HK-2 (cell line): ENCODE results near the gene CRADD.
A peak's percentile ranks its signal among the peaks of the same experiment; 100 is the strongest.
"Not testable (repeated sequence)": the region's sequence is repeated elsewhere in the genome, so short reads cannot be mapped to it uniquely, and the experiment has no call there.

ENCODE experiments used
- DNase-seq: peaks from one replicate; pipeline ENCODE4 v3.0.0-alpha.2; 2018; ENCODE audit not compliant: unreplicated experiment

The CRADD gene

DNA sequence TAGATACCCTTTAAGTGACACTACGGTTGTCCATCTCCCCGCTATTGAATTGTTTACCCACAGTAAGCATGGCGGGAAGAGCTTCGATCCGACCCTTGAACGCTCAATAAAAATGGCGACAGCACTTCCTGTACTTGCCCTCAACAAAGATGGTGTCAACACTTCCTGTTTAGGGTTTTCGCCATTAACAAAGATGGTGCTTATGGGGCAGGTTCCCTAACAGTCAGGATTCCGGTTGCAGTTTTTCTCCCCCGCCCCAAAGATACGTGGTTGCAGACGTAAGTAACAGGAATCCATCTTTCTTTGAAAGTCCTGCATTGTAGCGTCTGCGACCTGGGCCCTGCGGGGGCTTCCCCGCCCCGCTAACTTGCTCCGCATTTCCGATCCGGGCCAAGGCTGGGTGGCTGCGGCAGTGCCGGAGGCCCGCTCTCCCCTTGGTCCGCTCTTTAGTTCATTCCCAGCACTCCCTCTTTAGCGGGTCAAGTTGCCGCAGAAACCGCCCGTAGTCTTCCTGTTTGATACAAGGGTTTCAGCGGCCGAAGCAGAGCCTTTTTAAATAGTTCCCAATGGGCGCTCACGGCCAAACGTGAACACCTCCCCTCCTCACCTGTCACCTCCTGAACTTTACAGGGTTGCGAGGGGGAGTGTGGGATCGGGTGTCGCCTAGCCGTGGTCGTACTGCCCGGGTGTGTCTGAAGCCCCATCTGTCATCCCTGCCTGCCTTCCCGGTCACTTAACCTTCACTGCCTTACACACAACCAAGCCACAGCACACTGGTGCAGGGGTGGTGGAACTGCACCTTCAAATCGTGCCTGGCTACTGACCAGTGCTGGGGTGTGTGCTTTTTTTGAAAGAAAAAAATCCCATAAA lies at the start of gene CRADD:
Gene CRADD, plus strand, starts transcription at position 181 of the 870 bp plus-strand sequence.
- DNase-seq = peak; percentile 78

DNA sequence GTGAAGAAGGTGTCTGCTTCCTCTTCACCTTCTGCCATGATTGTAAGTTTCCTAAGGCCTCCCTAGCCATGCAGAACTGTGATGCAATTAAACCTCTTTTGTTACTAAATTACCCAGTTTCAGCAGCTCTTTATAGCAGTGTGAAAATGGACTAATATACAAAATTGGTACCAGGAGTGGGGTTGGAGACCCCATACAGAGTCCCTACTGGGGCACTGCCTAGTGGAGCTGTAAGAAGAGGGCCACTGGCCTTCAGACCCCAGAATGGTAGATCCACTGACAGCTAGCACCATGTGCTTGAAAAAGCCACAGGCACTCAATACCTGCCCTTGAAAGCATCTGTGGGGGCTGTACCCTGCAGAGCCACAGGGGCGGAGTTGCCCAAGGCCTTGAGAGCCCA lies 44.8 kb upstream of the CRADD start:
- DNase-seq = no peak

DNA sequence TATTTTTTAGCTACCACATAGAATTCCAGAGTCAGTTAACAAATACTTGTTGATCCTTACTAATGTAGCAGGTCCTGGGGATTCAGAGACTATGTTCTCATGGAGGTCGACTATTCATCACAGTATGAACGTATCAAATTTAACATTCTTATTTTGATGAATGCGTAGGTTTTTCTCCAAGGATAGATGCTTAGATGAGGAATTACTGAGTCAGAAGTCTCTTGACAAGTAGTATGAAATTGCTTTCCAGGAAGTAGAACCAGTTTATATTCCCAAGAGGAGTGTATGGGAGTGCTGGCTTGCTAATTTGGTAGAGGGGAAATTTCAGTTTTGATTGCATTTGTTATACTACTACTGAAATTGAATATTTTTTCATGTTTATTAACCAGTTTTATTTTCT lies 42.8 kb upstream of the CRADD start:
- DNase-seq = no peak

DNA sequence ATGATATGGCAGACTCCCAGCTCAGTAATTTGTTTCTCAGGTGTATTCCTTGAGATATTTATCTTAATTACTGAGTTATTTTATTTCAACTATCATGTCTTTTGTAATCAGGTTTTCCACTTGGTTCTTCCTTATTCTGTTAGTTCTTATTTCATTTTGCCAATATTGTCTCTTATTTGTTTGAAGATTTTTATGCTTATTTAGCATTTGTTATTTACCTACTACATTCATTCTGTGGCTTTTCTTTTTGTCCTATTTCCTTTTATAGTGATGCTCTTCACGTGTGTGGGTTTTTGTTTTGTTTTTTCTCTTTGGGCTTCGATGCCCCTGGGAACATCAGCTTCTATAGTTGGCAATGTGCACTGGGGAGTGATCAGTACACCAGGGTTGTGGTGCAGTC lies 40.5 kb upstream of the CRADD start:
- DNase-seq = no peak

DNA sequence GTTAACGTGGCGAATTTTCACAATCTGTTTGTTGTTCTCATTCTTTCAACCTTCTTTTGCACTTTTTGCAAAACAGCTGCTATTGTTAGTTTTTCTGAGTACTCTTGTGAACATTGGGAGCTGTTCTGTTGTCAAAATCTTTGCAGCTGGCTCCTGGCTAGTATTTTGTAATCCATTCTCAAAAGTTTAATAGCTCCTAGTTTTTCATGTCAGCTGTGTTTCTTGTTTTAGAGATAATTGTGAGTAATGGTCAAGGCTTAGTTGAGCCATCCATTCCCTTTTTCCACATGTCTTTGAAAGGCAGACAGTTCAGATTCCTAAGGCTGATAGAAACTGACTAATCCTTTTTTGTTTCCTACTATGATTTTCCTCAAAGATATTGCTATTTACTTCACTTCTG lies 39.1 kb upstream of the CRADD start:
- DNase-seq = no peak

DNA sequence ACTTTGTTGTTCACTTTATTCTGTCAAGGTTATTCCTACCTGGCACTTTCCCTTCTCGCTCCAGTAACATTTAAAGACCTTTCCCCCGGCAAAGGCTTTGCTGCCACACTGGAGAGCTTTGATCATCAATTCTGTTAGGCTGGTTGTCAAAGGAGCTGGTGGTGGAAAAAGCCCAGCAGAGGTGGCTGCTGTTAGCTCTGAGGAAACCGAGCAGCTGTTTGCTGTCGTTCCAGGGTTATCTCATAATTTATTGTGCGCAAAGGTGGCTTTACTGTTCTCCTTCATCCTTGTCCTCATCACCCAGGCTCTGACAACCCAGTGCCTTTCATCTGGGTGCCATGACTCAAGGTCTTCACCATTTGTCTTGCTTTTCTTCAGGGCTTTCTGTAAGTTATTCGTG lies 38.2 kb upstream of the CRADD start:
- DNase-seq = no peak

DNA sequence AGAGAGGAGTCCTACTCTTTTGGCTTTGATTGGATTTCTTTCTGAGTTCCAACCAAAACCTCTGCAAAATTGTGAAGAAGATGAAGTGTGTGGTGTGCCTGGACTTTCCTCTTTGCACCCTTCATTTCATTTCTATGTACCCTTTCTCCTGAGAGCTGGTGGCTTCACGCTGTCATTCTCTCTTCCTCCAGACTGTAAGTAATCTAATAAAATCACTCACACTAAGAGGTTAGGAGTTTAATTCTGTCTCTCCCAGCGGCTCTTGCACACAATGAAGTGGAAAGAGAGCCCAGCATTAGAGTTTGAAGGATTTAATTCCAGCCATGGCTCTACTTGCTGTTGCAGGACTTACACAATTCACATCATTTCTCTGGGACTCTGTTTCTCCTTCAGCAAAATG lies 37.8 kb upstream of the CRADD start:
- DNase-seq = no peak

DNA sequence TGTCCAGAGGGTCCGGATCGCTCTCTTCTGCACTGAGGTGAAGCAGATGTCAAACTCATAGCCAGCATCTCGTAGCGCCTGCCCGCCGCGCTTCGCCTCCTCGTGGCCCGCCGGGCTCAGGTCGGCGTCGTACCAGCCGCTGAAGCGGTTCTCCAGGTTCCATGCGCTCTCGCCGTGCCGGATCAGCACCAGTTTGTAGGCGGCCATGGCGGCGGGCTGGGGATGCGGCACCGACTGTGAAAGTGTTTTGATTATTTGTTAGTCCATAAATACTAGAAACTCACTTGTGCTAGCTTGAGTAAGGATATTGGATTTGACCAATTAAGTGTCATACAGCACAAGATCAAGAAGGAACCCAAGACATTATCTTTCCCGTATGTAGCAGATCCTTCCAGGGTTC lies 35.8 kb upstream of the CRADD start:
- not testable (repeated sequence) for DNase-seq

DNA sequence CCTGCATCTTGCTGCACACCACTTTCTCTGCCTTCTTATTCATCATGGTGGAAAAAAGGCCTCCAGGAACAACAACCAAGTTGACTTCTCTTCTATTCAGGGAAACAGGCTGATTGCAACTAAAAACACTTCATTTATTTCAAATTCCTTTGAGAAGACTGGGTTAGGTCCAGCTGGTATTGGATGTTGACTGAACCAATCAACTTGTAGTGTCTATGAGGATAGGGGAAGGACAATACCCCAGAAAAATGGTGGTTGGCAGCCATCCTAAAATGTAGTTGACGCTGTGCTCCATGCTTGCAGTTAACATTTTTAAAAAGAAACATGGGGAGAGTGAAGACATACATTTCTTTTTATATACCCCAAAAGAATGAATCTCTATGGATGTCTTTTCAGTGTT lies 34.4 kb upstream of the CRADD start:
- no peak for DNase-seq

DNA sequence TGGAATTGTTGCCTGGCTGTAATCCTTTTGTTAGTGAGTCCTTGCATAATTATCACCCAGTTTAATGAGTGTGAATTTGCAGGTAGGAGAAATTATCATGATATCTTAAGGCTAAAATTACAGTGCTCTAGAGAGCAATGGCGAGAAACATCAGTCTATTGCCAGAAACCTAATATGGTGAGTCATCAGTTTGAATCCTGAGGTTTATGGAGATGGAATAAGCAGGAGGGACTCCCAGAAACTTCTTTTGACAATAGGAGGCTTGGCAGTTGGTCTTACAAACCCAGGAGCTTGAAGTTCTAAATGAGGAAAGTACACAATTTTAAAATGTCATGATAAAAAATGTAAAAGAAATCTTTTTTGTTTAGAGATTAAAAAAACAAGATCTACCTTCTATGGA lies 31.5 kb upstream of the CRADD start:
- no peak for DNase-seq

DNA sequence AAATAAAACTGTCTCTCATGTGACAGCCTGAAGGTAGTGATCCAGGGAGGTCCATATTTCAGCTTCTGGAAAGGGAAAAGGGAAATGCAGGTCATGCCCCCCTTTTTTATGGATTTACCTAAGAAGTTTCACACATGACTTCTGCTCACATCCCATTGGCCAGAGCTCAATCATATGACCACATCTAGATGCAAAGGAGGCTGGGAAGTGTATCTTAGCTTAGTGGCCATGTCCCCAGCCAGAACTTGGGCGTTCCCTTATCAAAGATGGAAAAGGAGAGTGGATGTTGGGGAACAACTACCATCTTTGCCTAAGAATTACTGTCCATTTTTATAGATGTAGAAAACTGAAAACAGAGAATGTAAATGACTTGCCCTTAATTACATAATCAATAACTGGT lies 26.5 kb upstream of the CRADD start:
- no peak for DNase-seq

DNA sequence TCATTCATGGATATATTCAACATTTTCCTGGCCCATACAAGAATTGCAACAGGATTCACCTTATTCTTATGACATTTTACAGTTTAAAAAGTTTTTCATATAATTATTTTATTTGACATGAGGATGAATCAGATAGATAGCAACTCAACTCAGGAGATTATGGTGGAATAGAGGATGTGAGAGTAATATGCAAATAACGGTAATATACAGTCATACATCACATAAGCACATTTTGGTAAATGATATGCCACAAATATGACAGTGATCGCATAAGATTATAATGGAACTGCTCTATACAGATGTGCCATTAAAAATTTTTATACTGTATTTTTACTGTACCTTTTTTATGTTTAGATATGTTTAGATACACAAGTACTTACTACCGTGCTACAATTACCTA lies 24.1 kb upstream of the CRADD start:
- no peak for DNase-seq

DNA sequence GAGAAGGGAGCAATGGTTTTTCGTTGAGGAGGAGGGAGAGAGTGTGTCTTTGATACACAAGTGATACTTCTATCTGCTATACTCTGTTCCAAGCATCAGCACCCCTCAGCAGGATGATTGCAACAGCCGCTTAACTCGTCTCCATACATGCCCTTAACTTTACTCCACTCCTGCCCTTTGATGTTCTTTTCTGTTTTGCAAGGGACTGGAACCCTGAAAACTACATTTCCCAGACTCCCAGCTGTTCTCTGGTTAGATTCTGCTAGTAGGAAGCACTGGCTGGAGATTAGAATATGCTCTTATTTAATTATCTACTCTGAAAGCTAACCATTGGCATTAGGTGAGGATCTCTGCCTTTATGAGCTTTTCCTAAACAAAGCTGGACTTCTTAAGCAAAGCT lies 23.5 kb upstream of the CRADD start:
- DNase-seq = no peak

DNA sequence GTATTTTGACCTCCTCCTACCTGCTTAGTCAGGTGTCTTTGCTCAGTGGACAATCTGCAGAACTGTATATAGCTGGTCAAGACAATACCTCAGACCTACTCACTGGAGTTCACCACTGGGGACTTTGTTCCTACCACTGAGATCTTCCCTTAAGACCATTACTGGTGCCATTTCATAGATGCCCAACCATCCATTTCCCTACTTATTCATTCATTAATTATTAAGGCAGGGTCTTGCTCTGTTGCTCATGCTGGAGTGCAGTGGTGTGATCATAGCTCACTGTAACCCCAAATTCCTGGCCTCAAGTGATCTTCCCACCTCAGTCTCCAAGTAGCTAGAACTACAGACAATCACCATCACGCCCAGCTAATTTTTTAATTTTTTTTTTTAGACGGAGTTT lies 22.8 kb upstream of the CRADD start:
- no peak for DNase-seq

DNA sequence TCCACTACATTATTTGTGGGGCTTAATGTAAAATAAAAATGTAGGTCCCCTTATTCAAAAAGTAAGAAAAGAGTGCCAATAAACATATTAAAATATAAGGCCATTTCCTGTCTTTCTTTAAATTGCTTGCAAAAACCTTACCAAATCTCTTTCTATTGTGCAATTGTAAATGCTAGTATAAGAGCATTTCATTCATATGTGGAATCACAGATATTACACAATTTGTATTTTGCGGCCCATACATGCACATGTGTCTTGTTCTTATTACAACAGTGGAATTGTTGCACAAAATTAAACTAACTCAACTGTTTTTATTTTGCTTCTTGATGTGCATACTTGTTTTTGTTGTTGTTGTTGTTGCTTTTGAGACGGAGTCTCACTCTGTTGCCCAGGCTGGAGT lies 20.1 kb upstream of the CRADD start:
- DNase-seq = no peak

DNA sequence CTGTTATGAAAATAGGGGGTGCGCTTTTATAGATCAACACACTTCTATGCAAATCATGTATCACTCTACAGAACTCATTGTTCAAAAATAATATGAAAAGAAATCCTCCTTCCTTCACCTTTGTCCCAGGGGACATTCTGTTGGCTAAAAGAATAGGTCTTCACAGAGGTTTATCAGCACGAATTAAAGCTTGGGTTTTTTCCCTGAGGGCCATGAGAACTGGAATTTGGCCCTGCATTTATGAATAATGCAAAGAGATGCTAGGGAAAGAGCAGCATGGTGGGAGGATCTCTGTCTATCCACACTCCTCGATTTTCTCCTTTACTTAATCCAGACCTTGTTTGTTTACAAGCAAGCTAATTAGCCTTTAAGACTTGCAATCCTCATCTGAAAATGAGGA lies 16.2 kb upstream of the CRADD start:
- no peak for DNase-seq

DNA sequence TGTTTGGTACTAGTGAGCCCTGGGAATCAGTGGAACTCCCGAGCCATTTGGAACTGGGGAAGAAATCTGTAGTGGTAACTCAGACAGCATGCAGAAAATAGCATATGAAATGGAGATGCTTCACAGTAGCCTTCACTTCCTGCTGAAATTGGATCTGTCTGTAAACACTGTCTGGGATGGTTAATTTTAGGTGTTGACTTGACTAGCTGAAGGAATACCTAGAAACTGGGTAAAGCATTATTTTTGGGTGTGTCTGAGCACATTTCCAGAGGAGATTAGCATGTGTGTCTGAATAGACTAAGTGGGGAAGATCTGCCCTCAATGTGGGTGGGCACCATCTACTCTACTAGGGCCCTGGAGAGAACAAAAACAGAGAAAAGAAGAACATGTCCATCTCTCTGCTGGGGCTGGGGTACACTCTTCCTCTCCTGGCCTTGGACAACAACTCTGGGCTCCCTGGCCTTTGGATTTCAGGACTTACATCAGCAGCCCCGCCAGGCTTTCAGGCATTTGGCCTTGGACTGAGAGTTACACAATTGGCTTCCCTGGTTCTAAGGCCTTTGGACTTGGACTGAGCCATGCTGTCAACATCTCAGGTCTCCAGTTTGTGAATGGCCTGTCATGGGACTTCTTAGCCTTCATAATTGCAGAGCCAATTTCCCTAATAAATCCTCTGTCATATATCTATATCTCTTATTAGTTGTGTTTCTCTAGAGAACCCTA lies 14.0 kb upstream of the CRADD start:
- no peak for DNase-seq

DNA sequence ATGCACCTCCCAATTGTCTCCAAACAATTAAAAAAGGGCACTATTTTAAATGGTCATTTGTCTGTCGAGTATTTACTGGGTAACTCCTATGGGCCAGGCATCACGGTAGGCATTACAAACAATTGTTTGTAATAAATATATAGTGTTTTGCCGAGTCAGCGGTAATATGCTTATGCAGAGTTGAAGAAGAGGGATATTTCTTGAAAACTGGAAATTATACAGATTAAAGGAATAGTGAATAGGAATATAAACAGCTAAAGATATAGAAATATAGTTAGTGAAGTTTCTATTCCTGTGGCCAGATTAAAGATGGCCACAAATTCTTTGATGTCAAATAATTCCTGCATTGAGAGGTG lies 13.5 kb upstream of the CRADD start:
- DNase-seq = no peak

DNA sequence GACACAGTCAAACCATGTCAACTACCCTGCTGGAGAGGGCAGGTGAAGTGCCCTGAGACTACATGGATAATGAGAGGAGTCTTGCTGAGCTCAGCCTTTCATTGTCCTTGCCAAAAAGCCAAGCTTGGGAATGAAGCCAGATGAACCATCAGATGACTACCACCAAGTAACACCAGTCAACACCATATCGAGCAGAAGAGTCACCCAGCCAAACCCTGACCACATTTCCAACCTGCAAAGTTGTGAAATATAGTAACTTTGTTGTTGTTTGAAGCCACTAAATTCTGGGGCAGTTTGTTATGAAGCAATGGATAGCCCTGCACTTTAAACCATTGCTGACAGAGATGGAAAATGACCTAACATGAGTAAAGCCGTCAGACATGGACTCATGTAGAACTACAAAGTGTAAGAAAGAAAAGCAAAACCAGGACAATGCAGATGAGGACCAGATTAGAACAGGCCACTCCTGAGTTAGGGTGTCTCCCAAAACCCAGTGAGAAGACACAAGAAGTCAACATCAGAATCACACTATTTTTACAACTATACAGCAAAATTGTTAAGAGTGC lies 12.5 kb upstream of the CRADD start:
- no peak for DNase-seq

DNA sequence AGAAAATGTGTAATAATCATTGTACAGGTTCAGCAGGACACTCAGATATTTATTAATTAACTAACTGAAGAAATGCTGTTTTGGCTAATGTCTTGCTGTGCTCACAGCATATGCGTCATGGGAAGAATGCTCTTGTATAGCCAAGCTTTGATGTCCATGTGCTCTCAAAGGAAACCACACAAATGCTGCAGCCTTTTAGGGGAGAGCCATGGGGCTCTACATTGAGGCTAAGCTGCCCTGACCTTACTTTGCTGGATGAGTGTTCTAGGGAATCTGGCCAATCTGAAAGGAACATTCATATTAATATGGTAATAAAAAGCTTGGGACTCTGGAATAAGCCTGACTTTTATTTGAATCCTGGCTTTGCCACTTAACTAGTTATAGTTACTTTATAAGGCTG lies 9.5 kb upstream of the CRADD start:
- DNase-seq = no peak

DNA sequence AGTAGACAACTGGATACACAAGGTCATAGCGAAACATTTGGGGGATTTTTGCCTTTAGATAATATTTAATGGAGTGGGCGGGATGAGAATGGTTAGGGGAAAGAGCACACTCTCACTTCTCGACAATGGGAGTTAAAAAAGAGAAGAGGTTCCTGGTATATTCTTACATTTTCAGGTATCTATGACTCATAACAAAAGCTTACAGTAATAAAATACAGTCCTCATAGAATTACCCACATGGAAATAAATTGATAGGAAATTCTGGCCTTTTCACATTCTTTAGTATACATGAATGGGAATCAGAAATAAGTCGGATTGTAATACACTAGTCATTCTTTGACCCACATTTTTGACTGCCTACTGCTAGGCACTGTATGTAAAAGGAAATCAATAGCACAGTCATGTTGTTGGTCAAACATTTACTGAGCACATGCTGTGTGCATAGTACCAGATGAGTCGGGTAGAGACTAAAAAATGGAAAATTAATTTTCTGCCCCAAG lies 8.2 kb upstream of the CRADD start:
- DNase-seq = no peak

DNA sequence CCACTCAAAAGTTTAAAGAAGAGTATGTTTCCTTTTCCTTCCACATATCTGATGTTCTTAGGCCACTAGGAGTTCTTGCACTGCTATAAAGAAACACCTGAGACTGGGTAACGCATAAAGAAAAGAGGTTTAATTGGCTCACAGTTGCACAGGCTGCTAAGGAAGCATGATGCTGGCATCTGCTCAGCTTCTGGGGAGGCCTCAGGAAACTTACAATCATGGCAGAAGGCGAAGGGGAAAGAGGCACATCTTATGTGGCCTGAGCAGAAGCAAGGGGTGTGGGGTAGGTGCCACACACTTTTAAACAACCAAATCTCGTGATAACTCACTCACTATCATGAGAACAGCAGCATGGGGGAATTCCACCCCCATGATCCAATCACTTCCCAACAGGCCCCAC lies 7.7 kb upstream of the CRADD start:
- no peak for DNase-seq

DNA sequence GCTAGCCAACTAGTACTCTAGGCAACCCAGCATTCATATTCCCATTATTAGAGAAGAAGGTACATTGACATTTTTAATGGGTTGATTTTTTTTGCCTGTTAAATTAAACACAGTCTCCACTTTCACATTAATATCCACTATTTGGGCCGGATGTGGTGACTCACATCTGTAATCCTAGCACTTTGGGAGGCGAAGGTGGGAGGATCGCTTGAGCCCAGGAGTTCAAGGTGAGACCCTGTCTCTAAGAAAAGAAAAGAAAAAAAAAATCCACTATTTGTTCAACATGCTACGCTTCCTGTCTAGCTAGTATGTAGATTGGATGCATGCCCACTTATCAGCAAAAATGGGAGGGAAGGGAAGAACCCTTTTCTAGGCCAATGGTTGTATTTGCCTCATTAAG lies 7.1 kb upstream of the CRADD start:
- DNase-seq = no peak
